Breast epithelium (tissue), 3 donors: ENCODE results near the gene SCARB2.

Source experiments
- CTCF ChIP-seq, 3 donors: fragments of 450-650 bp; IDR thresholded peaks; one replicate each; pipeline ENCODE4 v1.5.1; 2016 to 2017; ENCODE audit warnings: antibody characterized with exemption in 3 of 3, mild to moderate bottlenecking in 3 of 3, moderate library complexity in 3 of 3
- POLR2A ChIP-seq: fragments of 450-650 bp; IDR thresholded peaks from one replicate; pipeline ENCODE4 v1.6.1; 2016; ENCODE audit warnings: antibody characterized with exemption, mild to moderate bottlenecking, moderate library complexity

GRCh38 chr4:76177709-76178108 lies 35.9 kb downstream of the SCARB2 start:
- no peak for TF ChIP-seq CTCF (IDR thresholded peaks at IDR 0.05)
- no peak for TF ChIP-seq POLR2A
